H9 (cell line): ENCODE results near the gene BCAS4. TPM values are rescaled to one million over a fixed set of nuclear protein-coding genes. Genes with fewer than 3 reads are reported as not detected.

Experiments used
- DNase-seq: peaks from one replicate; pipeline ENCODE4 v3.0.0-alpha.2; 2017
- H2AFZ ChIP-seq: one replicate; pipeline ENCODE4 v1.6.1; 2013; ENCODE audit warnings: mild to moderate bottlenecking, low read length, control low read depth, moderate library complexity
- H2AK5ac ChIP-seq: 2 replicates; pipeline ENCODE4 v1.6.1; 2013; ENCODE audit warnings: low read length, control low read depth, mixed read lengths; ENCODE audit not compliant: insufficient read length
- H2BK120ac ChIP-seq: one replicate; pipeline ENCODE4 v1.6.1; 2013; ENCODE audit warnings: low read depth, mild to moderate bottlenecking, low read length, control low read depth, inconsistent platforms; ENCODE audit not compliant: poor library complexity, severe bottlenecking
- H2BK12ac ChIP-seq: 2 replicates; pipeline ENCODE4 v1.6.1; 2013; ENCODE audit warnings: low read length, control low read depth, mixed read lengths, low read depth; ENCODE audit not compliant: insufficient read length
- H2BK15ac ChIP-seq: 2 replicates; pipeline ENCODE4 v1.6.1; 2013; ENCODE audit warnings: low read depth, low read length, control low read depth
- H2BK20ac ChIP-seq: one replicate; pipeline ENCODE4 v1.6.1; 2013; ENCODE audit warnings: low read depth, mild to moderate bottlenecking, low read length, control low read depth, inconsistent platforms; ENCODE audit not compliant: poor library complexity, severe bottlenecking
- H2BK5ac ChIP-seq: 2 replicates; pipeline ENCODE4 v1.6.1; 2013; ENCODE audit warnings: low read length, control low read depth, mixed read lengths; ENCODE audit not compliant: insufficient read length
- H3K14ac ChIP-seq: 2 replicates; pipeline ENCODE4 v1.6.1; 2013; ENCODE audit warnings: low read length, control low read depth; ENCODE audit not compliant: insufficient read depth
- H3K18ac ChIP-seq: 2 replicates; pipeline ENCODE4 v1.6.1; 2013; ENCODE audit warnings: low read depth, mild to moderate bottlenecking, mixed read lengths, low read length, control low read depth; ENCODE audit not compliant: insufficient read length
- H3K23ac ChIP-seq: 2 replicates; pipeline ENCODE4 v1.6.1; 2013; ENCODE audit warnings: low read length, control low read depth, mixed read lengths, low read depth; ENCODE audit not compliant: insufficient read length
- H3K23me2 ChIP-seq: 2 replicates; pipeline ENCODE4 v1.6.1; 2013; ENCODE audit warnings: low read depth, mild to moderate bottlenecking, mixed read lengths, low read length, control low read depth; ENCODE audit not compliant: insufficient read length, poor library complexity, severe bottlenecking
- H3K27ac ChIP-seq: 2 replicates; pipeline ENCODE4 v1.5.1; 2013; ENCODE audit warnings: low read length, control low read depth, mixed read lengths, low read depth; ENCODE audit not compliant: insufficient read length
- H3K27me3 ChIP-seq: 2 replicates; pipeline ENCODE4 v1.6.1; 2013; ENCODE audit warnings: low read length, control low read depth, inconsistent platforms; ENCODE audit not compliant: insufficient read depth
- H3K4ac ChIP-seq: 2 replicates; pipeline ENCODE4 v1.6.1; 2013; ENCODE audit warnings: low read depth, mild to moderate bottlenecking, control low read depth, inconsistent platforms, low read length, moderate library complexity
- H3K4me1 ChIP-seq: 2 replicates; pipeline ENCODE4 v1.6.1; 2013; ENCODE audit warnings: low read length, control low read depth, inconsistent platforms; ENCODE audit not compliant: insufficient read depth
- H3K4me2 ChIP-seq: 2 replicates; pipeline ENCODE4 v1.6.1; 2013; ENCODE audit warnings: low read length, control low read depth, mixed read lengths; ENCODE audit not compliant: insufficient read length, insufficient read depth
- H3K56ac ChIP-seq: 2 replicates; pipeline ENCODE4 v1.6.1; 2013; ENCODE audit warnings: low read depth, mild to moderate bottlenecking, mixed read lengths, low read length, control low read depth; ENCODE audit not compliant: insufficient read length
- H3K79me1 ChIP-seq: 2 replicates; pipeline ENCODE4 v1.6.1; 2013; ENCODE audit warnings: low read depth, mild to moderate bottlenecking, moderate library complexity, low read length, control low read depth, inconsistent platforms; ENCODE audit not compliant: insufficient read depth, poor library complexity, severe bottlenecking
- H3K79me2 ChIP-seq: 2 replicates; pipeline ENCODE4 v1.6.1; 2013; ENCODE audit warnings: low read length, control low read depth, inconsistent platforms; ENCODE audit not compliant: insufficient read depth
- H3K9ac ChIP-seq: 2 replicates; pipeline ENCODE4 v1.6.1; 2013; ENCODE audit warnings: low read length, control low read depth, mixed read lengths; ENCODE audit not compliant: insufficient read length; ENCODE audit errors: extremely low read depth
- H3K9me3 ChIP-seq: one replicate; pipeline ENCODE4 v1.6.1; 2013; ENCODE audit warnings: low read depth, low read length, inconsistent platforms; ENCODE audit not compliant: control insufficient read depth
- H3T11ph ChIP-seq: one replicate; pipeline ENCODE4 v1.6.1; 2013; ENCODE audit warnings: mild to moderate bottlenecking, low read length, control low read depth, inconsistent platforms
- H4K20me1 ChIP-seq: one replicate; pipeline ENCODE4 v1.6.1; 2013; ENCODE audit not compliant: control insufficient read depth, insufficient read length, insufficient read depth
- H4K5ac ChIP-seq: 2 replicates; pipeline ENCODE4 v1.6.1; 2013; ENCODE audit warnings: low read depth, mild to moderate bottlenecking, mixed read lengths, low read length, control low read depth; ENCODE audit not compliant: insufficient read length
- H4K8ac ChIP-seq: replicated peaks from 2 replicates; pipeline ENCODE4 v1.6.1; 2013; ENCODE audit warnings: low read length, control low read depth, mixed read lengths, low read depth; ENCODE audit not compliant: insufficient read length
- H4K91ac ChIP-seq: 2 replicates; pipeline ENCODE4 v1.6.1; 2013; ENCODE audit warnings: low read depth, mild to moderate bottlenecking, moderate library complexity, mixed read lengths, low read length, control low read depth; ENCODE audit not compliant: insufficient read length
- H3K27ac Mint-ChIP-seq, 3 experiments: 2 replicates in 2 of 3; 3 replicates in 1 of 3; pipeline ENCODE4 v1.8.0; 2020 to 2021; ENCODE audit warnings: mixed read lengths in 3 of 3, mild to moderate bottlenecking in 1 of 3, moderate library complexity in 1 of 3
- H3K27me3 Mint-ChIP-seq: 2 replicates; pipeline ENCODE4 v1.8.0; 2021; ENCODE audit warnings: low read depth, mild to moderate bottlenecking, moderate library complexity, mixed read lengths
- H3K36me3 Mint-ChIP-seq, 3 experiments: 2 replicates in 2 of 3; 3 replicates in 1 of 3; pipeline ENCODE4 v1.8.0; 2020 to 2021; ENCODE audit warnings: low read depth in 3 of 3, mixed read lengths in 3 of 3; ENCODE audit not compliant: insufficient read depth in 1 of 3
- H3K4me1 Mint-ChIP-seq, 2 experiments: 2 replicates each; pipeline ENCODE4 v1.8.0; 2020; ENCODE audit warnings: mixed read lengths in 2 of 2
- H3K4me3 Mint-ChIP-seq, 2 experiments: 2 replicates in 1 of 2; 3 replicates in 1 of 2; pipeline ENCODE4 v1.8.0; 2020 to 2021; ENCODE audit warnings: mild to moderate bottlenecking in 2 of 2, mixed read lengths in 2 of 2, moderate library complexity in 1 of 2
- H3K9me3 Mint-ChIP-seq, 2 experiments: 2 replicates in 1 of 2; 3 replicates in 1 of 2; pipeline ENCODE4 v1.8.0; 2020; ENCODE audit warnings: mild to moderate bottlenecking in 2 of 2, mixed read lengths in 2 of 2, moderate library complexity in 1 of 2
- CTCF ChIP-seq: fragments of 200-600 bp; sonication (generic); conservative IDR thresholded peaks from 3 replicates; pipeline ENCODE4 v1.8.0; 2021; ENCODE audit warnings: antibody characterized with exemption, mild to moderate bottlenecking
- WGBS: extraction: QIAGEN DNeasy Blood & Tissue Kit; methylation state at CpG from one replicate; pipeline ENCODE4 v1.1.7; 2013; ENCODE audit warnings: missing lambda C conversion rate, low lambda C conversion rate, mixed read lengths; ENCODE audit not compliant: insufficient read length; ENCODE audit errors: extremely low coverage; 5-methylcytosine and 5-hydroxymethylcytosine counted together
- total RNA-seq: library from RNA; stranded (reverse); gene quantifications from 2 replicates; pipeline ENCODE4 v1.2.1, GENCODE V29; 2021

The BCAS4 gene
- total RNA-seq, 1 experiment from 2014 or later: 16.9 TPM

DNA sequence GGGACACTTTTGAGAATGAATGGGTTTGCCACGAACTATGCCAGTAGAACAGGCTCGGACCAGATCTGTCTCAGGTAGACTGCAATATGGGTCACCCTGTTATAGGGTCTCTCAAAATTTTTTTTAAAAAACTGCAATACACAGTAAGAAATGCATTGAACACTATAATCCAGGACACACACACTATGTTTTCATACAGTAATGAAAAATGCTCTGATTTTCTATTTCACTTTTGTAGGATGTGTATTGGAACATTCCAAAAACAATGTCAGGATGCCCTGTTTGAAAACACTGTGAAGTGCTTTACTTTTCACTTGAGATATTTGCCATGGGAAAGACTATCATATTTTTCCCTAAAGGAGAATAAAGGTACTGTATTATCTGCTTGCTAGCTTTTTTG is 38.4 kb upstream of the BCAS4 start:
- Histone ChIP-seq H2AFZ (no peak overlapping the region), H3T11ph (no peak overlapping the region), H3K56ac (no peak overlapping the region), H4K91ac (no peak overlapping the region), H3K18ac (no peak overlapping the region), H3K79me2 (no peaks in the 10 kb centered on the region), H4K5ac (no peak overlapping the region), H3K23ac (no peak overlapping the region), H3K4me1 (no peaks in the 10 kb centered on the region), H2BK120ac (no peak overlapping the region), H3K9ac (no peak overlapping the region), H2AK5ac (no peak overlapping the region), H3K27me3 (no peaks in the 10 kb centered on the region), H3K4ac (no peak overlapping the region), H4K20me1 (no peaks in the 10 kb centered on the region), H2BK20ac (no peak overlapping the region), H3K27ac (no peak overlapping the region), H3K14ac (no peak overlapping the region), H4K8ac (no peak overlapping the region), H2BK15ac (no peak overlapping the region), H3K23me2 (no peaks in the 10 kb centered on the region), H2BK5ac (no peak overlapping the region), H3K4me2 (no peak overlapping the region), H2BK12ac (no peak overlapping the region), H3K9me3 (no peaks in the 10 kb centered on the region), H3K79me1 (no peaks in the 10 kb centered on the region)
- no peak overlapping the region for H3K27ac Mint-ChIP-seq
- H3K4me3 Mint-ChIP-seq: no peak overlapping the region
- H3K27me3 Mint-ChIP-seq: no peaks in the 10 kb centered on the region
- WGBS: no CpG with 5 or more reads among the region's 2 CpGs
- DNase-seq: no peak
- peaks cover 1 to 11% (median 2%) of the 10 kb centered on the region in 3 experiments; a peak in 3 of 7 replicates for H3K36me3 Mint-ChIP-seq
- no peak for TF ChIP-seq CTCF
- peaks cover 3 to 5% of the 10 kb centered on the region in 2 experiments for H3K4me1 Mint-ChIP-seq
- H3K9me3 Mint-ChIP-seq: no peaks in the 10 kb centered on the region; a peak in 1 of 5 replicates
